ENCODE results near the gene MAPK4.

GRCh38 chr18:50715919-50716318, 156.0 kb downstream of the MAPK4 start:
- no peak for TF ChIP-seq CTCF (conservative IDR thresholded peaks at IDR 0.05; ENCODE audit: low read depth, low read length)
- TF ChIP-seq NFE2L2 (IDR thresholded peaks at IDR 0.05; ENCODE audit: low read depth, low read length): no peak
- TF ChIP-seq FOS (IDR thresholded peaks at IDR 0.05; ENCODE audit: low read depth, low read length): no peak
- no peak for TF ChIP-seq POLR2A (IDR thresholded peaks at IDR 0.05; ENCODE audit: low read depth, low read length)
- no peak for TF ChIP-seq RFX5 (IDR thresholded peaks at IDR 0.05; ENCODE audit: low read depth, low read length)
- no peak for TF ChIP-seq CEBPB (IDR thresholded peaks at IDR 0.05; ENCODE audit: low read depth, low read length)
- TF ChIP-seq MXI1 (IDR thresholded peaks at IDR 0.05; ENCODE audit: borderline replicate concordance, low read depth, low read length): no peak
- TF ChIP-seq USF2 (IDR thresholded peaks at IDR 0.05; ENCODE audit: low read depth, low read length): no peak
- no peak for TF ChIP-seq SMC3 (IDR thresholded peaks at IDR 0.05; ENCODE audit: low read depth, low read length)
- no peak for TF ChIP-seq RAD21 (IDR thresholded peaks at IDR 0.05; ENCODE audit: low read length)
- no peak for TF ChIP-seq CHD1 (IDR thresholded peaks at IDR 0.05; ENCODE audit: low read depth, low read length)
- no peak for TF ChIP-seq RCOR1 (IDR thresholded peaks at IDR 0.05; ENCODE audit: insufficient replicate concordance, low read length)
- no peak for TF ChIP-seq MAFK (IDR thresholded peaks at IDR 0.05; ENCODE audit: low read depth, low read length)
